ENCODE data around the gene SLC44A3.

The SLC44A3 gene

DNA sequence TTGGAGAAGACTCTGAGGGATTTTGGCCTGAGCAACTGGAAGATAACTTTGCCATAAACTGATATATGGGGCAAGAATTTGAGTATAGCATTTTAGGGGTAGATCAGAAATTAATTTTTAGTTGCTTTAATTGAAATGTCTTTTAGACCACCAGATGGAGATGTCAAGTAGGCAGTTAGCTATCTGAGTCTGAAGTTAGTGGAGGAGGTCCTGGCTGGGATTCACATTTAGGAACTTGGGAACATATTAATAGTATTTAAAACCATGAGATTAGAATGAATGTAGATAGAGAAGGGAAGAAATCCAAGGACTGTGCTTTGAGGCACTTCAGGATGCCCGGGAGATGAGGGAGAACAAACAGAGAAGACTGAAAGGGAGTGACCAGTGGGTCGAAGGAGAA lies 32.6 kb downstream of the SLC44A3 start:
- TF ChIP-seq, protein P1, sequence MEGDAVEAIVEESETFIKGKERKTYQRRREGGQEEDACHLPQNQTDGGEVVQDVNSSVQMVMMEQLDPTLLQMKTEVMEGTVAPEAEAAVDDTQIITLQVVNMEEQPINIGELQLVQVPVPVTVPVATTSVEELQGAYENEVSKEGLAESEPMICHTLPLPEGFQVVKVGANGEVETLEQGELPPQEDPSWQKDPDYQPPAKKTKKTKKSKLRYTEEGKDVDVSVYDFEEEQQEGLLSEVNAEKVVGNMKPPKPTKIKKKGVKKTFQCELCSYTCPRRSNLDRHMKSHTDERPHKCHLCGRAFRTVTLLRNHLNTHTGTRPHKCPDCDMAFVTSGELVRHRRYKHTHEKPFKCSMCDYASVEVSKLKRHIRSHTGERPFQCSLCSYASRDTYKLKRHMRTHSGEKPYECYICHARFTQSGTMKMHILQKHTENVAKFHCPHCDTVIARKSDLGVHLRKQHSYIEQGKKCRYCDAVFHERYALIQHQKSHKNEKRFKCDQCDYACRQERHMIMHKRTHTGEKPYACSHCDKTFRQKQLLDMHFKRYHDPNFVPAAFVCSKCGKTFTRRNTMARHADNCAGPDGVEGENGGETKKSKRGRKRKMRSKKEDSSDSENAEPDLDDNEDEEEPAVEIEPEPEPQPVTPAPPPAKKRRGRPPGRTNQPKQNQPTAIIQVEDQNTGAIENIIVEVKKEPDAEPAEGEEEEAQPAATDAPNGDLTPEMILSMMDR (IDR thresholded peaks at IDR 0.05) = no peak
- TF ChIP-seq ZFX (IDR thresholded peaks at IDR 0.05; ENCODE audit: borderline replicate concordance) = no peak
- H3K27ac ChIP-seq = no peak overlapping the region

DNA sequence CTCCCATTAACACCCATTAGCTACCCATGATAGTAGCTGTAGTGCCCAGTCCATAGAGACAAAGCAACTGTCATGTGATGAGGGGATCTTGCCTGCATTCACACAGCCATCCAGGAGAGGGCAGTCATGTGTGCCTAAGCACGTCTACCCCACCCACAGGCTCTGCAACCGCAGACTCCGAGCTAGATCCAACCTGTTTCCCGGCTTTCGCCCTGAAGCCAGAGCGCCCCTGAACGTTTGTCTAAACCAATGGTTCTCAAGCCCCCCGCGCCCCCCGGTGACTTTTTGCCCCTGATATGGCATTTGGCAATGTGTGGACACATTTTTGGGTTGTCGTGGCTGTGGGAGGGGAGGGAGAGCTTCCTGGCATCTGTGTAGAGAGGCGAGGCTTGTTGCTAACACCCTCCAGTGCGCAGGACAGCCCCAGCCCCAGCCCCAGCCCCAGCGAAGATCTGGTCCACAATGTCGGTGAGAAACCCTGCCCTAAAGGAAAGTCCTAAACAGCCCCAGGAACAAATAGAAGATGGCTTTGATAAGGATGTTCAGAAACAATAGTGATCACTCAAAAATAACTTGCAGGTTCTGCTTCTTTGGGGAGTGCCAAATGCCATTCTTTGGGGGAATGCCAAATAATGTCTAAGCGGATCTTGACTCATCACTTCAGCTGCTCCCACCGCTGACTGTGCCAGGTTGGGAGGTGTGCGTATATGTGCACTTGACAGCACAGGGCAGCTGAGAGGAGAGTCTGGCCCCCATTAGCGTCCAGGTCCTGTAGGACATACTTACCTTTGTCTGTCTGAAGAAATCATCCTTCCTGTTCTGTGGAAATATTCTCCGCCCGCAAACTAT lies 34.5 kb downstream of the SLC44A3 start:
- TF ChIP-seq, protein P1 (IDR thresholded peaks at IDR 0.05) = peak; percentile 90
- no peak for TF ChIP-seq ZFX (IDR thresholded peaks at IDR 0.05; ENCODE audit: borderline replicate concordance)
- no peak overlapping the region for H3K27ac ChIP-seq

DNA sequence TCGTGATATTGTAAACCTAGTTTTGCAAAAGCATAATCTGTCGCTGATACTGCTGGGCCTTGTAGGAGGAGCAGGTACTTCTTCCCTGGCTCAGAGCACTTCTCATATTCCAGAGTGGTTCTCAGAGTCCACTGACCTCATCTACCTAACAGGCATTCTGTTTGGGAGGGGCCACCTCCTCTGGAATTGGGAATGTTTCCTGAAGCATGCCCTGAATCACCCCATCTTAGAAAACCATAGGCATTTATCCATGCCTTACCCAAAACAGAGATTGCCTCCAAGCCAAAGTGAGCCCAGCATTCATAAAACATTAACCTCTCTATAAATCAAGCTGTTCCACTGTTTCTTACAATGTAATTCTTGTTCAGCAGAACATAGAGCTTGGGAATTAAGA lies 35.1 kb downstream of the SLC44A3 start:
- H3K27ac ChIP-seq = no peak overlapping the region
- TF ChIP-seq, protein P1 (IDR thresholded peaks at IDR 0.05) = no peak
- TF ChIP-seq ZFX (IDR thresholded peaks at IDR 0.05; ENCODE audit: borderline replicate concordance) = no peak

DNA sequence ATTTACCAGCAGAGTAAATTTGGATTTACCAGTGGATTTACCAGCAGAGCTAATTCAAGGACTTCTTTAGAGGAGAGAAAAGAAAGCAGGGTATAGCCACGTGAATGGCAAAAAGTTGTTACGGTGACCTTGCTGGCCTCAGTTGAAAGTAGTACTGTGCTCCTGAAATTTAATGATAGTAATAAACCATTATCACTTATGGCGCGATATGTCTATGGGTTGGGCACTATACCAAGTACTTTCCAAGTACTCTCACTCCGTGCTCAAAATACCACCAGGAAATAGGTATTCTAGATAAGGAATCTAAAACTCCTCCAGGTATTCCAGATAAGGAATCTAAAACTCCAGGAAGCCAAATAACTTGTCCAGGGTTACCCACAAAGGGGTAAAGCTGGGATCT lies 35.8 kb downstream of the SLC44A3 start:
- TF ChIP-seq ZFX (IDR thresholded peaks at IDR 0.05; ENCODE audit: borderline replicate concordance) = no peak
- TF ChIP-seq, protein P1 (IDR thresholded peaks at IDR 0.05) = no peak
- no peak overlapping the region for H3K27ac ChIP-seq

DNA sequence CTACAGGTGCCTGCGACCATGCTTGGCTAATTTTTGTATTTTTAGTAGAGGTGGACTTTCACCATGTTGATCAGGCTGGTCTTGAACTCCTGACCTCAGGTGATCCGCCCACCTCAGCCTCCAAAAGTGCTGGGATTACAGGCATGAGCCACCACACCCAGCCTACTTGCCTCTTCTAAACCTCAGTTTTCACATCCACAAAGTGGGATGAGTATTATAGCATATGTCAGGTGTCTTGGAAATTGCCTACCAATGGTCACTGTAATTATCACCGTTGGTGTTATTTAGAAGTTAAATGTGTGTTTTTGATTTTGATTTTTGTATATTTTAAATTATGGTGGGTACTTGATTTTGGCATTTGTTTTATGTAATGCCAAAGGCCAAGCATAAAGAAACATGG lies 36.7 kb downstream of the SLC44A3 start:
- no peak overlapping the region for H3K27ac ChIP-seq
- TF ChIP-seq, protein P1 (IDR thresholded peaks at IDR 0.05) = no peak
- TF ChIP-seq ZFX (IDR thresholded peaks at IDR 0.05; ENCODE audit: borderline replicate concordance) = no peak

DNA sequence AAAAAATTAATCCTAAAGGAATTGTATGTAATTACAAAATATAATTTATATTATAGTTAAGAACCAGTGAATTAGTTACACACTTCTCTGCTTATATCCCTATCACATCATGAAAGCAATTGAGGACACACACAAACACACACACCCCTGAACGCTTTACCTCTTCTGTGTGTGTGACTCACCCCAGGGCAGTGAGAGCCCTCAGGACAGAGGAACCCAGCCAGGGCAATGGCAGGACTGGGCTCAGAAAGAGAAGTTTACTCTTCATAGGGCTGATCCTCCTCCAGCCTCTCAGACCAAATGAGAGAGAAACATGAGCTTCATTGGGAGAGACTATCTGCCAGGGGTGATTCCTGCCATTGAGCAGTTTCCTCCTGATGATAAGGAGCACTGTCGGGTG lies 38.1 kb downstream of the SLC44A3 start:
- H3K27ac ChIP-seq = no peak overlapping the region
- TF ChIP-seq ZFX (IDR thresholded peaks at IDR 0.05; ENCODE audit: borderline replicate concordance) = no peak
- TF ChIP-seq, protein P1 (IDR thresholded peaks at IDR 0.05) = no peak

DNA sequence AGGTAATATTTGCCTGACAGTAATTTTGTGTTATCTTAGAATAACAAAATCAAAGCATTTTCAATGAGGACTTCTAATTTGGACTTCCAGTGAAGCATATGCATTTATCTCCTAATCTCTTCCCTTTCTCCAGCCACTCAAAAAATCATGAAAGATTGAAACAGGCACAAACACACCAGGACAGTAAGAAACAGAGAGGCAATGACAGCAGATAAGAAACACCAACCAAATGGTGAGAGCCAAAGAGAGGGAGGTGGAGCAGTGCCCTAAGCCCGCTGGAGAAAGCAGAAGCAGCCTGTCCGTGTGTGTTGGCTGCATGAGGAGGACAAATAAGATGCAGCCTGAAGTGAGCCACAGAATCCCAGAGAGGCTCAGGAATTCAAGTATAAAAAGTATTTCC lies 39.0 kb downstream of the SLC44A3 start:
- no peak overlapping the region for H3K27ac ChIP-seq

More for the DNA sequence above, 39.0 kb downstream of the SLC44A3 start:
- TF ChIP-seq, protein P1 (IDR thresholded peaks at IDR 0.05) = no peak
- TF ChIP-seq ZFX (IDR thresholded peaks at IDR 0.05; ENCODE audit: borderline replicate concordance) = no peak
